ENCODE results near the gene SAFB.

DNA sequence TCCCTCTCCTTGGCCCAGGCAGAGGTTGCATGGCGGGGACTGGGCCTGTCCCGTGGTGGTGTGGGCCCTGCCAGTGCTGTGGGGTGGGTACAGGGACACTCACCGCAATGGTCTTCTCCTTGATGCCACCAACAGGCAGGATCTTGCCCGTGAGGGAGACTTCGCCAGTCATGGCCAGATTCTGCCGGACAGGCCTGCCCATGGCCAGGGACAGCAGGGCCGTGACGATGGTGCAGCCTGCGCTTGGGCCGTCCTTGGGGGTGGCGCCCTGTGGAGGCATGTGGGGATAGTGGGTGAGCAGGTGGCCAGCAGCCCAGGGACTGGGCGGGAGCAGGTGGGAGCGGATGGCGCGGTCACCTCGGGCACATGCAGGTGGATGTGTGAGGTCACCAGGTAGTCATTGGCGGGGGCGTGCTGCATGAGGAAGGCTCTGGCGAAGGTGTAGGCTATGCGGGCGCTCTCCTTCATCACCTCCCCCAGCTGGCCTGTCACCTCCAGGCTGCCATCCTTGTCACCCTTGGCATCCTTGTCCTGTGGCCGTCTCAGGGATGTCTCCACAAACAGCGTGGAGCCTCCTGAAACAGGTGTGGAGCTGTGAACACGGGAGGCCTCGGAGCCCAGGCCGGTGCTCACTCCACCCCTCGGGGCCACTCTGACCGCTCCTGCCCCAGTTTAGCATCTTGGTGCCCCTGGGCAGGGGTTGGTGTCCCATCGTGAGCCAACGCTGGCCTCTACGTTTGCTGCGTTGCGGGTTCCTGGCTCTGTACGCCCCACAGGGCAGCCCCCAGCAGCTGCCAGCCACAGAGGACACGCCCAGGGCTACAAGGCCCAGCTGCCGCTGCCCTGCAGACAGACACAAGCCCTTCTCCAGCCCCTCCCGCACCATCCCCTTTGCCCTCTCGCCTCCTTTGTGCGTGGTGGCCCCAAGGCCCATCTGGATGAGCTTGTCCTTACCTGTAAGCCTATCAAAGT is 70.6 kb downstream of the SAFB start:
- TF ChIP-seq, protein P1, sequence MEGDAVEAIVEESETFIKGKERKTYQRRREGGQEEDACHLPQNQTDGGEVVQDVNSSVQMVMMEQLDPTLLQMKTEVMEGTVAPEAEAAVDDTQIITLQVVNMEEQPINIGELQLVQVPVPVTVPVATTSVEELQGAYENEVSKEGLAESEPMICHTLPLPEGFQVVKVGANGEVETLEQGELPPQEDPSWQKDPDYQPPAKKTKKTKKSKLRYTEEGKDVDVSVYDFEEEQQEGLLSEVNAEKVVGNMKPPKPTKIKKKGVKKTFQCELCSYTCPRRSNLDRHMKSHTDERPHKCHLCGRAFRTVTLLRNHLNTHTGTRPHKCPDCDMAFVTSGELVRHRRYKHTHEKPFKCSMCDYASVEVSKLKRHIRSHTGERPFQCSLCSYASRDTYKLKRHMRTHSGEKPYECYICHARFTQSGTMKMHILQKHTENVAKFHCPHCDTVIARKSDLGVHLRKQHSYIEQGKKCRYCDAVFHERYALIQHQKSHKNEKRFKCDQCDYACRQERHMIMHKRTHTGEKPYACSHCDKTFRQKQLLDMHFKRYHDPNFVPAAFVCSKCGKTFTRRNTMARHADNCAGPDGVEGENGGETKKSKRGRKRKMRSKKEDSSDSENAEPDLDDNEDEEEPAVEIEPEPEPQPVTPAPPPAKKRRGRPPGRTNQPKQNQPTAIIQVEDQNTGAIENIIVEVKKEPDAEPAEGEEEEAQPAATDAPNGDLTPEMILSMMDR (IDR thresholded peaks at IDR 0.05) = no peak
- TF ChIP-seq POLR2AphosphoS5 (IDR thresholded peaks at IDR 0.05; ENCODE audit: low read depth, low read length) = no peak; the same call in 1 of the 2 replicates
- TF ChIP-seq, protein P2, sequence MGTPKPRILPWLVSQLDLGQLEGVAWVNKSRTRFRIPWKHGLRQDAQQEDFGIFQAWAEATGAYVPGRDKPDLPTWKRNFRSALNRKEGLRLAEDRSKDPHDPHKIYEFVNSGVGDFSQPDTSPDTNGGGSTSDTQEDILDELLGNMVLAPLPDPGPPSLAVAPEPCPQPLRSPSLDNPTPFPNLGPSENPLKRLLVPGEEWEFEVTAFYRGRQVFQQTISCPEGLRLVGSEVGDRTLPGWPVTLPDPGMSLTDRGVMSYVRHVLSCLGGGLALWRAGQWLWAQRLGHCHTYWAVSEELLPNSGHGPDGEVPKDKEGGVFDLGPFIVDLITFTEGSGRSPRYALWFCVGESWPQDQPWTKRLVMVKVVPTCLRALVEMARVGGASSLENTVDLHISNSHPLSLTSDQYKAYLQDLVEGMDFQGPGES (IDR thresholded peaks at IDR 0.05; ENCODE audit: low read depth, low read length) = no peak
- no peak for TF ChIP-seq FOSL2 (IDR thresholded peaks at IDR 0.05; ENCODE audit: borderline replicate concordance, low read depth)
- no peak for TF ChIP-seq CHD2 (IDR thresholded peaks at IDR 0.05; ENCODE audit: low read length, partially characterized antibody)
- no peak for TF ChIP-seq NRF1 (IDR thresholded peaks at IDR 0.05; ENCODE audit: low read depth, low read length)
- TF ChIP-seq FOXJ3 (CRISPR knock-in tag; IDR thresholded peaks at IDR 0.05) = no peak
- TF ChIP-seq EP300 (IDR thresholded peaks at IDR 0.05; ENCODE audit: borderline replicate concordance in 1 of 2, low read depth in 1 of 2, low read length in 1 of 2) = no peak
- no peak for TF ChIP-seq TCF12 (IDR thresholded peaks at IDR 0.05)
- no peak for TF ChIP-seq MXI1 (IDR thresholded peaks at IDR 0.05; ENCODE audit: low read depth, low read length)
- TF ChIP-seq, protein P3, sequence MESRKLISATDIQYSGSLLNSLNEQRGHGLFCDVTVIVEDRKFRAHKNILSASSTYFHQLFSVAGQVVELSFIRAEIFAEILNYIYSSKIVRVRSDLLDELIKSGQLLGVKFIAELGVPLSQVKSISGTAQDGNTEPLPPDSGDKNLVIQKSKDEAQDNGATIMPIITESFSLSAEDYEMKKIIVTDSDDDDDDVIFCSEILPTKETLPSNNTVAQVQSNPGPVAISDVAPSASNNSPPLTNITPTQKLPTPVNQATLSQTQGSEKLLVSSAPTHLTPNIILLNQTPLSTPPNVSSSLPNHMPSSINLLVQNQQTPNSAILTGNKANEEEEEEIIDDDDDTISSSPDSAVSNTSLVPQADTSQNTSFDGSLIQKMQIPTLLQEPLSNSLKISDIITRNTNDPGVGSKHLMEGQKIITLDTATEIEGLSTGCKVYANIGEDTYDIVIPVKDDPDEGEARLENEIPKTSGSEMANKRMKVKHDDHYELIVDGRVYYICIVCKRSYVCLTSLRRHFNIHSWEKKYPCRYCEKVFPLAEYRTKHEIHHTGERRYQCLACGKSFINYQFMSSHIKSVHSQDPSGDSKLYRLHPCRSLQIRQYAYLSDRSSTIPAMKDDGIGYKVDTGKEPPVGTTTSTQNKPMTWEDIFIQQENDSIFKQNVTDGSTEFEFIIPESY (IDR thresholded peaks at IDR 0.05; ENCODE audit: borderline replicate concordance, low read depth) = no peak
